Measurements from ENCODE around the gene CFL1. TPM values are rescaled to one million over a fixed set of nuclear protein-coding genes. Genes with fewer than 3 reads are reported as not detected.
A peak's percentile ranks its signal among the peaks of the same experiment; 100 is the strongest.

The CFL1 gene
- total RNA-seq, 1 donor from 2014 or later = 299 TPM

- intact Hi-C loops (cut with micrococcal nuclease) = no loop called here
- H3K36me3 ChIP-seq = peaks cover 6% of the 10 kb centered on the region
- TF ChIP-seq CTCF (IDR thresholded peaks at IDR 0.05; ENCODE audit: borderline replicate concordance) = peak; percentile 51
These were observed 33.5 kb upstream of the CFL1 start for GRCh38 chr11:65891219-65892136.

GRCh38 chr11:65890324-65891218 is 32.6 kb upstream of the CFL1 start, which contains the start of gene CCDC85B:
Gene CCDC85B (plus strand): TSS chr11:65890673. CDS start chr11:65890784, 111 bp downstream.
- H3K36me3 ChIP-seq = peaks cover 14% of the 10 kb centered on the region
- no peaks in the 10 kb centered on the region for H3K27me3 ChIP-seq (ENCODE audit: low read depth)
- peak within 1 kb of the TSS; percentile 81 for H3K4me3 ChIP-seq
- H3K27ac ChIP-seq (replicated peaks) = peak within 1 kb of the TSS; percentile 99
- peak; percentile 35 for TF ChIP-seq CTCF (IDR thresholded peaks at IDR 0.05; ENCODE audit: borderline replicate concordance)
- intact Hi-C loops (cut with micrococcal nuclease) = no loop called here
- peaks cover 79% of the 10 kb centered on the region for H3K4me1 ChIP-seq
- H3K9me3 ChIP-seq (replicated peaks) = no peaks in the 10 kb centered on the region
- peak; percentile 99 for DNase-seq

More at GRCh38 chr11:65891219-65892136, 33.5 kb upstream of the CFL1 start:
- no peaks in the 10 kb centered on the region for H3K9me3 ChIP-seq (replicated peaks)
- DNase-seq = peak; percentile 64
- peak overlapping the region; percentile 99 for H3K27ac ChIP-seq (replicated peaks)
- no peaks in the 10 kb centered on the region for H3K27me3 ChIP-seq (ENCODE audit: low read depth)
- H3K4me1 ChIP-seq = peaks cover 77% of the 10 kb centered on the region
- H3K4me3 ChIP-seq = peak overlapping the region; percentile 81

- intact Hi-C loops (cut with micrococcal nuclease) = loop anchor here (10.0 kb wide), 1 partner anchor 107 kb away; no protein-coding TSS in a partner anchor
- Histone ChIP-seq H3K9me3 (replicated peaks) (no peaks in the 10 kb centered on the region), H3K27me3 (ENCODE audit: low read depth) (no peaks in the 10 kb centered on the region), H3K4me1 (peaks cover 77% of the 10 kb centered on the region), H3K4me3 (peak within 1 kb of the TSS; percentile 81), H3K36me3 (peaks cover 31% of the 10 kb centered on the region), H3K27ac (replicated peaks) (peak within 1 kb of the TSS; percentile 99)
- peak; percentile 84 for TF ChIP-seq CTCF (IDR thresholded peaks at IDR 0.05; ENCODE audit: borderline replicate concordance)
- peak; percentile 98 for DNase-seq
These were observed 30.3 kb upstream of the CFL1 start, which contains the start of gene FIBP for GRCh38 chr11:65888163-65888814. Gene FIBP (minus strand): TSS chr11:65888471. CDS start chr11:65888418, 53 bp downstream.

- intact Hi-C loops (cut with micrococcal nuclease) = loop anchor here (10.0 kb wide), 1 partner anchor 107 kb away; no protein-coding TSS in a partner anchor
- no peak for TF ChIP-seq CTCF (IDR thresholded peaks at IDR 0.05; ENCODE audit: borderline replicate concordance)
- H3K4me1 ChIP-seq = peaks cover 72% of the 10 kb centered on the region
These were observed 29.8 kb upstream of the CFL1 start for GRCh38 chr11:65887723-65888162.

More at GRCh38 chr11:65887723-65888162, 29.8 kb upstream of the CFL1 start:
- H3K4me3 ChIP-seq = peak overlapping the region; percentile 81
- peaks cover 37% of the 10 kb centered on the region for H3K36me3 ChIP-seq
- peak overlapping the region; percentile 99 for H3K27ac ChIP-seq (replicated peaks)
- no peaks in the 10 kb centered on the region for H3K27me3 ChIP-seq (ENCODE audit: low read depth)
- no peaks in the 10 kb centered on the region for H3K9me3 ChIP-seq (replicated peaks)
- DNase-seq = no peak
